Measurements from ENCODE around the gene ANK2. TPM values are rescaled to one million over a fixed set of nuclear protein-coding genes. Genes with fewer than 3 reads are reported as not detected.

The ANK2 gene
- total RNA-seq, 2 donors from 2014 or later: 70.0 to 124 TPM

- Histone ChIP-seq H3K4me1 (ENCODE audit: control insufficient read depth, insufficient read depth, low read length) (no peaks in the 10 kb centered on the region), H3K9me3 (ENCODE audit: control insufficient read depth, low read length) (no peaks in the 10 kb centered on the region), H3K9ac (ENCODE audit: extremely low read depth, low read length, poor library complexity, severe bottlenecking) (no peak overlapping the region), H3K4me3 (ENCODE audit: low read length) (no peak overlapping the region), H3K27me3 (ENCODE audit: control insufficient read depth, insufficient read depth, low read length, poor library complexity, severe bottlenecking) (no peaks in the 10 kb centered on the region), H3K27ac (ENCODE audit: low read depth, low read length) (no peak overlapping the region), H3K36me3 (ENCODE audit: control insufficient read depth, insufficient read depth, low read length) (no peaks in the 10 kb centered on the region)
- Mint-ChIP-seq H3K36me3 (ENCODE audit: low read depth) (no peaks in the 10 kb centered on the region), H3K27ac (no peak overlapping the region), H3K4me1 (peaks cover 7% of the 10 kb centered on the region), H3K4me3 (no peak overlapping the region), H3K27me3 (ENCODE audit: insufficient read depth) (no peaks in the 10 kb centered on the region), H3K9me3 (peaks cover 3% of the 10 kb centered on the region)
- 91% methylated on average over 2 of the region's 2 CpGs; no CpG with 5 or more reads in 1 of the 2 experiments for WGBS, 2 experiments (ENCODE audit: insufficient coverage in 1 of 2, insufficient read length in 1 of 2)
- DNase-seq: no peak
- TF ChIP-seq CTCF (conservative IDR thresholded peaks at IDR 0.05): no peak
These were observed 355.4 kb downstream of the ANK2 start for GRCh38 chr4:113404841-113405240.

GRCh38 chr4:113405874-113406722 lies 356.6 kb downstream of the ANK2 start:
- Histone ChIP-seq H3K4me3 (ENCODE audit: low read length) (no peak overlapping the region), H3K9me3 (ENCODE audit: control insufficient read depth, low read length) (no peaks in the 10 kb centered on the region), H3K4me1 (ENCODE audit: control insufficient read depth, insufficient read depth, low read length) (no peaks in the 10 kb centered on the region), H3K27ac (ENCODE audit: low read depth, low read length) (no peak overlapping the region), H3K36me3 (ENCODE audit: control insufficient read depth, insufficient read depth, low read length) (no peaks in the 10 kb centered on the region), H3K27me3 (ENCODE audit: control insufficient read depth, insufficient read depth, low read length, poor library complexity, severe bottlenecking) (no peaks in the 10 kb centered on the region), H3K9ac (ENCODE audit: extremely low read depth, low read length, poor library complexity, severe bottlenecking) (no peak overlapping the region)
- H3K4me1 Mint-ChIP-seq: peaks cover 7% of the 10 kb centered on the region
- peaks cover 3% of the 10 kb centered on the region for H3K9me3 Mint-ChIP-seq
- no peak for TF ChIP-seq CTCF (conservative IDR thresholded peaks at IDR 0.05)
- no peak for DNase-seq
- no peak overlapping the region for H3K27ac Mint-ChIP-seq
- H3K4me3 Mint-ChIP-seq: no peak overlapping the region
- WGBS, 2 experiments (ENCODE audit: insufficient coverage in 1 of 2, insufficient read length in 1 of 2): 91 to 100% methylated on average over 3 to 7 of the region's 7 CpGs
- no peaks in the 10 kb centered on the region for H3K36me3 Mint-ChIP-seq (ENCODE audit: low read depth)
- H3K27me3 Mint-ChIP-seq (ENCODE audit: insufficient read depth): no peaks in the 10 kb centered on the region

GRCh38 chr4:113406723-113407016 lies 357.2 kb downstream of the ANK2 start:
- no peaks in the 10 kb centered on the region for H3K27me3 Mint-ChIP-seq (ENCODE audit: insufficient read depth)
- TF ChIP-seq CTCF (conservative IDR thresholded peaks at IDR 0.05): no peak
- Histone ChIP-seq H3K27me3 (ENCODE audit: control insufficient read depth, insufficient read depth, low read length, poor library complexity, severe bottlenecking) (no peaks in the 10 kb centered on the region), H3K9me3 (ENCODE audit: control insufficient read depth, low read length) (no peaks in the 10 kb centered on the region), H3K27ac (ENCODE audit: low read depth, low read length) (no peak overlapping the region), H3K4me1 (ENCODE audit: control insufficient read depth, insufficient read depth, low read length) (no peaks in the 10 kb centered on the region), H3K36me3 (ENCODE audit: control insufficient read depth, insufficient read depth, low read length) (no peaks in the 10 kb centered on the region), H3K9ac (ENCODE audit: extremely low read depth, low read length, poor library complexity, severe bottlenecking) (no peak overlapping the region), H3K4me3 (ENCODE audit: low read length) (no peak overlapping the region)
- no peak overlapping the region for H3K4me3 Mint-ChIP-seq
- DNase-seq: no peak
- 92 to 96% methylated on average over 7 of the region's 7 CpGs for WGBS, 2 experiments (ENCODE audit: insufficient coverage in 1 of 2, insufficient read length in 1 of 2)
- peaks cover 7% of the 10 kb centered on the region for H3K4me1 Mint-ChIP-seq
- H3K9me3 Mint-ChIP-seq: no peaks in the 10 kb centered on the region
- H3K27ac Mint-ChIP-seq: no peak overlapping the region
- no peaks in the 10 kb centered on the region for H3K36me3 Mint-ChIP-seq (ENCODE audit: low read depth)

Measured in endodermal cell (in vitro differentiated cells).